A549 (cell line): Measurements from ENCODE around the gene SLC34A2.

Experiments
- BHLHE40 ChIP-seq: IDR thresholded peaks from 2 replicates; pipeline ENCODE4 v1.6.1; 2012; ENCODE audit warnings: low read depth, low read length, inconsistent platforms
- KDM5A ChIP-seq: fragments of 200-600 bp; sonication (generic); IDR thresholded peaks from 2 replicates; pipeline ENCODE4 v1.6.1; 2016; ENCODE audit warnings: antibody characterized with exemption, mild to moderate bottlenecking
- MAX ChIP-seq: IDR thresholded peaks from 2 replicates; pipeline ENCODE4 v1.6.1; 2012
- TF ChIP-seq, protein P1 (sequence below): fragments of >200 bp; sonication (Bioruptor Twin); formaldehyde crosslinking; IDR thresholded peaks from 3 replicates; pipeline ENCODE4 v1.5.1; 2016

GRCh38 chr4:25727711-25728493 is 72.3 kb downstream of the SLC34A2 start:
- TF ChIP-seq, protein P1, sequence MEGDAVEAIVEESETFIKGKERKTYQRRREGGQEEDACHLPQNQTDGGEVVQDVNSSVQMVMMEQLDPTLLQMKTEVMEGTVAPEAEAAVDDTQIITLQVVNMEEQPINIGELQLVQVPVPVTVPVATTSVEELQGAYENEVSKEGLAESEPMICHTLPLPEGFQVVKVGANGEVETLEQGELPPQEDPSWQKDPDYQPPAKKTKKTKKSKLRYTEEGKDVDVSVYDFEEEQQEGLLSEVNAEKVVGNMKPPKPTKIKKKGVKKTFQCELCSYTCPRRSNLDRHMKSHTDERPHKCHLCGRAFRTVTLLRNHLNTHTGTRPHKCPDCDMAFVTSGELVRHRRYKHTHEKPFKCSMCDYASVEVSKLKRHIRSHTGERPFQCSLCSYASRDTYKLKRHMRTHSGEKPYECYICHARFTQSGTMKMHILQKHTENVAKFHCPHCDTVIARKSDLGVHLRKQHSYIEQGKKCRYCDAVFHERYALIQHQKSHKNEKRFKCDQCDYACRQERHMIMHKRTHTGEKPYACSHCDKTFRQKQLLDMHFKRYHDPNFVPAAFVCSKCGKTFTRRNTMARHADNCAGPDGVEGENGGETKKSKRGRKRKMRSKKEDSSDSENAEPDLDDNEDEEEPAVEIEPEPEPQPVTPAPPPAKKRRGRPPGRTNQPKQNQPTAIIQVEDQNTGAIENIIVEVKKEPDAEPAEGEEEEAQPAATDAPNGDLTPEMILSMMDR: no peak
- TF ChIP-seq BHLHE40 (no peak), KDM5A (no peak), MAX (no peak)
